Measurements from ENCODE around the gene TRIM29.

DNA sequence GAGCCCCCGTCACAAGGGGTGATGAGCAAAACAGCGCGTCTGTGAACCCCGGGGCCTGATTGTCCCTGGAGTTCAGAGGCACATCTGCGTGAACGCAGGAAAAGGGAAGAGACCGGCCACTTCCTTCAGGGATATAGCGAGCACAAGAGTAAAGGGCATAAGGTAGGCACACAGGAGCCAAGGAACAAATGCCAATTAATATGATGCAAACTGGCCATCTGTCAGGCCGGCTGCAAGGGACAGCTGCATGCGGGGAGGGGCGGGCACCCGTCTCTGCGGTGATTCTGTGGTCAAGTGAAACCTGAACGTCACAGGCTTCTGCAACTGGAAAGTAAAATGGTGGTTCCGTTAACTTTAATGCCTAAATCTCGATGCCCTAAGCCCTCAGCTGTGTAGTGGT is 64.7 kb downstream of the TRIM29 start:
- TF ChIP-seq TEAD4 (IDR thresholded peaks at IDR 0.05) (no peak), TAF1 (IDR thresholded peaks at IDR 0.05; ENCODE audit: low read depth) (no peak), YY1 (IDR thresholded peaks at IDR 0.05; ENCODE audit: low read depth) (no peak)
- TF ChIP-seq, protein P1, sequence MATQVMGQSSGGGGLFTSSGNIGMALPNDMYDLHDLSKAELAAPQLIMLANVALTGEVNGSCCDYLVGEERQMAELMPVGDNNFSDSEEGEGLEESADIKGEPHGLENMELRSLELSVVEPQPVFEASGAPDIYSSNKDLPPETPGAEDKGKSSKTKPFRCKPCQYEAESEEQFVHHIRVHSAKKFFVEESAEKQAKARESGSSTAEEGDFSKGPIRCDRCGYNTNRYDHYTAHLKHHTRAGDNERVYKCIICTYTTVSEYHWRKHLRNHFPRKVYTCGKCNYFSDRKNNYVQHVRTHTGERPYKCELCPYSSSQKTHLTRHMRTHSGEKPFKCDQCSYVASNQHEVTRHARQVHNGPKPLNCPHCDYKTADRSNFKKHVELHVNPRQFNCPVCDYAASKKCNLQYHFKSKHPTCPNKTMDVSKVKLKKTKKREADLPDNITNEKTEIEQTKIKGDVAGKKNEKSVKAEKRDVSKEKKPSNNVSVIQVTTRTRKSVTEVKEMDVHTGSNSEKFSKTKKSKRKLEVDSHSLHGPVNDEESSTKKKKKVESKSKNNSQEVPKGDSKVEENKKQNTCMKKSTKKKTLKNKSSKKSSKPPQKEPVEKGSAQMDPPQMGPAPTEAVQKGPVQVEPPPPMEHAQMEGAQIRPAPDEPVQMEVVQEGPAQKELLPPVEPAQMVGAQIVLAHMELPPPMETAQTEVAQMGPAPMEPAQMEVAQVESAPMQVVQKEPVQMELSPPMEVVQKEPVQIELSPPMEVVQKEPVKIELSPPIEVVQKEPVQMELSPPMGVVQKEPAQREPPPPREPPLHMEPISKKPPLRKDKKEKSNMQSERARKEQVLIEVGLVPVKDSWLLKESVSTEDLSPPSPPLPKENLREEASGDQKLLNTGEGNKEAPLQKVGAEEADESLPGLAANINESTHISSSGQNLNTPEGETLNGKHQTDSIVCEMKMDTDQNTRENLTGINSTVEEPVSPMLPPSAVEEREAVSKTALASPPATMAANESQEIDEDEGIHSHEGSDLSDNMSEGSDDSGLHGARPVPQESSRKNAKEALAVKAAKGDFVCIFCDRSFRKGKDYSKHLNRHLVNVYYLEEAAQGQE (IDR thresholded peaks at IDR 0.05; ENCODE audit: low read depth), result no peak

Measured in Ishikawa (cell line).